GM23338 (cell line): ENCODE measurements around the gene HPS4. TPM values are rescaled to one million over a fixed set of nuclear protein-coding genes. Genes with fewer than 3 reads are reported as not detected.

Experiments
- ATAC-seq: fragments of 200-7000 bp; cut with Tn5 transposase; 3 replicates; pipeline ENCODE4 v1.9.1; 2020
- DNase-seq: peaks from one replicate; pipeline ENCODE4 v3.0.0-alpha.2; 2015; ENCODE audit warnings: low spot score
- H2AFZ ChIP-seq: fragments of 200-600 bp; sonication (generic); 2 replicates; pipeline ENCODE4 v1.8.0; 2016; ENCODE audit warnings: antibody characterized with exemption, mild to moderate bottlenecking, moderate library complexity
- H3F3A ChIP-seq: fragments of 200-600 bp; sonication (generic); replicated peaks from 2 replicates; pipeline ENCODE4 v1.8.0; 2017; ENCODE audit warnings: antibody characterized with exemption, mixed run types, low read depth
- H3K27ac ChIP-seq: fragments of 200-600 bp; sonication (generic); 2 replicates; pipeline ENCODE4 v1.6.1; 2016; ENCODE audit warnings: low read depth
- H3K27me3 ChIP-seq: fragments of 200-600 bp; sonication (generic); 2 replicates; pipeline ENCODE4 v1.8.0; 2016; ENCODE audit warnings: mild to moderate bottlenecking, mixed run types, moderate library complexity; ENCODE audit not compliant: insufficient read depth
- H3K36me3 ChIP-seq: fragments of 200-600 bp; sonication (generic); 2 replicates; pipeline ENCODE4 v1.8.0; 2016; ENCODE audit warnings: mild to moderate bottlenecking; ENCODE audit not compliant: insufficient read depth
- H3K4me1 ChIP-seq: fragments of 200-600 bp; sonication (generic); 2 replicates; pipeline ENCODE4 v1.8.0; 2016; ENCODE audit warnings: mild to moderate bottlenecking, moderate library complexity; ENCODE audit not compliant: insufficient read depth
- H3K4me2 ChIP-seq: fragments of 200-600 bp; sonication (generic); 2 replicates; pipeline ENCODE4 v1.7.1; 2017; ENCODE audit warnings: mixed run types
- H3K4me3 ChIP-seq: fragments of 200-600 bp; sonication (generic); 2 replicates; pipeline ENCODE4 v1.6.1; 2016; ENCODE audit warnings: mixed run types
- H3K79me2 ChIP-seq: fragments of 200-600 bp; sonication (generic); replicated peaks from 2 replicates; pipeline ENCODE4 v1.8.0; 2017; ENCODE audit warnings: mild to moderate bottlenecking; ENCODE audit not compliant: insufficient read depth
- H3K9me2 ChIP-seq: fragments of 200-600 bp; sonication (generic); 2 replicates; pipeline ENCODE4 v1.8.0; 2017; ENCODE audit not compliant: insufficient read depth
- H4K20me1 ChIP-seq: fragments of 200-600 bp; sonication (generic); replicated peaks from 2 replicates; pipeline ENCODE4 v1.8.0; 2017; ENCODE audit warnings: mild to moderate bottlenecking; ENCODE audit not compliant: insufficient read depth
- H3K27ac Mint-ChIP-seq: 2 replicates; pipeline ENCODE4 v1.8.0; 2020; ENCODE audit warnings: inconsistent platforms, mild to moderate bottlenecking, moderate library complexity, mixed read lengths
- H3K27me3 Mint-ChIP-seq: 3 replicates; pipeline ENCODE4 v1.8.0; 2022; ENCODE audit warnings: low read depth, mild to moderate bottlenecking, moderate library complexity, mixed read lengths, inconsistent platforms; ENCODE audit not compliant: insufficient read depth, poor library complexity
- H3K36me3 Mint-ChIP-seq: 3 replicates; pipeline ENCODE4 v1.8.0; 2021; ENCODE audit warnings: low read depth, mild to moderate bottlenecking, inconsistent platforms, moderate library complexity, mixed read lengths
- H3K4me1 Mint-ChIP-seq: 3 replicates; pipeline ENCODE4 v1.8.0; 2020; ENCODE audit warnings: mild to moderate bottlenecking, inconsistent platforms, mixed read lengths
- H3K4me3 Mint-ChIP-seq: 3 replicates; pipeline ENCODE4 v1.8.0; 2021; ENCODE audit warnings: moderate library complexity, mild to moderate bottlenecking, inconsistent platforms, mixed read lengths
- H3K9me3 Mint-ChIP-seq: 3 replicates; pipeline ENCODE4 v1.8.0; 2020; ENCODE audit warnings: moderate library complexity, mild to moderate bottlenecking, inconsistent platforms, mixed read lengths
- CREB1 ChIP-seq: fragments of 250-450 bp; sonication (Bioruptor Pico); IDR thresholded peaks from 2 replicates; pipeline ENCODE4 v1.5.0; 2020; ENCODE audit warnings: low read depth, mild to moderate bottlenecking, moderate library complexity
- CTCF ChIP-seq, 2 experiments: fragments of 200-600 bp in 1 of 2; sonication (generic) in 1 of 2; conservative IDR thresholded peaks; 2 replicates each; pipeline versions ENCODE4 v1.5.1 to v1.6.1; 2016 to 2017; ENCODE audit warnings: antibody characterized with exemption in 2 of 2, low read depth in 2 of 2, mild to moderate bottlenecking in 2 of 2, moderate library complexity in 1 of 2
- EZH2 ChIP-seq: fragments of 200-600 bp; sonication (generic); IDR thresholded peaks from one replicate; pipeline ENCODE4 v1.8.0; 2017; ENCODE audit warnings: antibody characterized with exemption, mild to moderate bottlenecking, low read depth; ENCODE audit not compliant: unreplicated experiment
- EZH2phosphoT487 ChIP-seq: fragments of 200-600 bp; sonication (generic); IDR thresholded peaks from one replicate; pipeline ENCODE4 v1.8.1; 2018; ENCODE audit warnings: antibody characterized with exemption; ENCODE audit not compliant: unreplicated experiment
- JUNB ChIP-seq: IDR thresholded peaks from one replicate; pipeline ENCODE4 v1.6.1; 2016; ENCODE audit warnings: antibody characterized with exemption; ENCODE audit not compliant: unreplicated experiment
- NANOG ChIP-seq: IDR thresholded peaks from 2 replicates; pipeline ENCODE4 v1.6.1; 2016; ENCODE audit warnings: antibody characterized with exemption, borderline replicate concordance
- POLR2AphosphoS5 ChIP-seq: IDR thresholded peaks from 2 replicates; pipeline ENCODE4 v1.6.1; 2016; ENCODE audit warnings: antibody characterized with exemption, low read depth
- REST ChIP-seq: IDR thresholded peaks from one replicate; pipeline ENCODE4 v1.6.1; 2018; ENCODE audit warnings: antibody characterized with exemption; ENCODE audit not compliant: unreplicated experiment
- STAT1 ChIP-seq: IDR thresholded peaks from one replicate; pipeline ENCODE4 v1.6.1; 2016; ENCODE audit warnings: antibody characterized with exemption; ENCODE audit not compliant: unreplicated experiment
- ZNF114 ChIP-seq: fragments of 250-450 bp; sonication (Bioruptor Pico); IDR thresholded peaks from 2 replicates; pipeline ENCODE4 v1.5.0; 2020; ENCODE audit warnings: mild to moderate bottlenecking, moderate library complexity
- ZNF331 ChIP-seq: fragments of 250-450 bp; sonication (Bioruptor Pico); IDR thresholded peaks from 2 replicates; pipeline ENCODE4 v1.5.0; 2020; ENCODE audit warnings: low read depth, mild to moderate bottlenecking, moderate library complexity
- polyA plus RNA-seq: library from polyadenylated mRNA; unstranded; fragments of >200 nt; fragmentation: Nextera tagmentation; extraction: Ambion mirVana; gene quantifications from 2 replicates; pipeline ENCODE4 v1.2.1, GENCODE V29; 2016
- total RNA-seq: library from RNA; depleted of rRNA; stranded (reverse); fragments of >200 nt; shearing (Covaris generic); gene quantifications from 2 replicates; pipeline ENCODE4 v1.2.3, GENCODE V29; 2014
- TF ChIP-seq, protein P1 (sequence below): IDR thresholded peaks from 2 replicates; pipeline ENCODE4 v1.6.1; 2016; ENCODE audit warnings: antibody characterized with exemption

HPS4 gene
- total and polyA plus RNA-seq, 2 experiments from 2014 or later: 20.3 to 49.4 TPM

DNA sequence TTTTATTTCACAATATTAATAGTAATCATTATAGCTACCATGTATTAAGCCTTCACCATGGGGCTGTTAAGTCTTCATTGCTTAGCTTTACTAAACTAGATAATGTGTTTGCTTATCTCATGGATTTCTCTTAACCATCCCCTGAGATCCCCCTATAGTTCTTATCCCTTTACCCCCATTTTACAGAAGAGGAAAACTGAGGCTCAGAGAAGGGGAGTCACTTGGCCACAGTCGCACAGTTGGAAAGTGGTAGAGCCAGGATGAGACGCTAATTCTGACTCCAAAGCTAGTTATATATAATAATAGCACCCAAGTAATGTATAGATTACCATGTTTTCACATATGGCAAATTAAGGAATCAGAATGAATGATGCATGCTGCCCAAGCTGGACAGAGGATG is 38.4 kb upstream of the HPS4 start (continued):
- no peak for TF ChIP-seq STAT1
- no peak for TF ChIP-seq EZH2
- TF ChIP-seq CREB1: no peak
- TF ChIP-seq NANOG: no peak

GRCh38 chr22:26517429-26517828 is 33.8 kb upstream of the HPS4 start:
- no peak for DNase-seq
- ATAC-seq: no peak
- no peaks in the 10 kb centered on the region for H3K9me3 Mint-ChIP-seq
- Histone ChIP-seq H3F3A (peaks cover 3% of the 10 kb centered on the region; the same call in 1 of the 2 replicates), H3K4me2 (no peak overlapping the region), H3K4me3 (no peak overlapping the region), H3K27me3 (no peaks in the 10 kb centered on the region), H4K20me1 (no peaks in the 10 kb centered on the region), H3K9me2 (no peaks in the 10 kb centered on the region), H3K4me1 (0 out of 2 replicates have a peak, but pooled peaks cover 6% of the 10 kb centered on the region), H3K27ac (no peak overlapping the region), H3K79me2 (peaks cover 13% of the 10 kb centered on the region), H3K36me3 (no peaks in the 10 kb centered on the region), H2AFZ (no peak overlapping the region)
- H3K27me3 Mint-ChIP-seq: peaks cover 2% of the 10 kb centered on the region
- no peak for TF ChIP-seq EZH2
- no peak for TF ChIP-seq JUNB
- TF ChIP-seq CREB1: no peak
- TF ChIP-seq STAT1: no peak
- TF ChIP-seq CTCF (conservative IDR thresholded peaks at IDR 0.05; ENCODE audit: low read depth in 2 of 2): no peak
- H3K27ac Mint-ChIP-seq: no peak overlapping the region
- H3K4me3 Mint-ChIP-seq: no peak overlapping the region
- H3K4me1 Mint-ChIP-seq: peaks cover 7% of the 10 kb centered on the region
- no peaks in the 10 kb centered on the region for H3K36me3 Mint-ChIP-seq

DNA sequence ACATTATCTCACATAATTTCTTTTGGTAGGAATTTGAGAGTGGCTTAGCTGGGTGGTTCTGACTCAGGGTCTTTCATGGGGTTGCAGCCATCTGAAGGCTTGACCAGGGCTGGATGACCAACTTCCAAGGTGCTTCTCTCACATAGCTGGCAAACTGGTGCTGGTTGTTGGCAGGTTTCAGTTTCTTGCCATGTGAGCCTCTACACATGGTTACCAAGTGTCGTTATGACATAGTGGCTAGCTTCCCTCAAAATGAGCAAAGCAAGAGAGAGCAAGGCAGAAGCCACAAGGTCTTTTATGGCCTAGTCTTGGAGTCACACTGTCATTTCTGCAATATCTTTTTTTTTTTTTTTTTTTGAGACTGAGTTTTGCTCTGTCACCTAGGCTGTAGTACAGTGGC is 32.9 kb upstream of the HPS4 start:
- Histone ChIP-seq H3K27ac (no peak overlapping the region), H3K4me1 (peaks cover 8% of the 10 kb centered on the region), H3K4me2 (no peak overlapping the region), H2AFZ (no peak overlapping the region), H3K79me2 (peaks cover 19% of the 10 kb centered on the region), H3K4me3 (no peak overlapping the region), H3K9me2 (no peaks in the 10 kb centered on the region), H3K36me3 (no peaks in the 10 kb centered on the region), H3F3A (0 out of 2 replicates have a peak, but pooled peaks cover 3% of the 10 kb centered on the region), H4K20me1 (no peaks in the 10 kb centered on the region; the same call in 1 of the 2 replicates), H3K27me3 (no peaks in the 10 kb centered on the region)
- H3K27ac Mint-ChIP-seq: no peak overlapping the region
- DNase-seq: no peak
- H3K9me3 Mint-ChIP-seq: no peaks in the 10 kb centered on the region
- H3K4me1 Mint-ChIP-seq: peaks cover 7% of the 10 kb centered on the region
- peaks cover 3% of the 10 kb centered on the region for H3K27me3 Mint-ChIP-seq
- H3K4me3 Mint-ChIP-seq: no peak overlapping the region
- ATAC-seq: no peak
- H3K36me3 Mint-ChIP-seq: no peaks in the 10 kb centered on the region
- TF ChIP-seq NANOG: no peak
- TF ChIP-seq POLR2AphosphoS5: no peak
- no peak for TF ChIP-seq STAT1
- no peak for TF ChIP-seq EZH2
- TF ChIP-seq ZNF331 (CRISPR knock-in tag): no peak
- no peak for TF ChIP-seq ZNF114
- TF ChIP-seq, protein P1, sequence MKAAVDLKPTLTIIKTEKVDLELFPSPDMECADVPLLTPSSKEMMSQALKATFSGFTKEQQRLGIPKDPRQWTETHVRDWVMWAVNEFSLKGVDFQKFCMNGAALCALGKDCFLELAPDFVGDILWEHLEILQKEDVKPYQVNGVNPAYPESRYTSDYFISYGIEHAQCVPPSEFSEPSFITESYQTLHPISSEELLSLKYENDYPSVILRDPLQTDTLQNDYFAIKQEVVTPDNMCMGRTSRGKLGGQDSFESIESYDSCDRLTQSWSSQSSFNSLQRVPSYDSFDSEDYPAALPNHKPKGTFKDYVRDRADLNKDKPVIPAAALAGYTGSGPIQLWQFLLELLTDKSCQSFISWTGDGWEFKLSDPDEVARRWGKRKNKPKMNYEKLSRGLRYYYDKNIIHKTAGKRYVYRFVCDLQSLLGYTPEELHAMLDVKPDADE: no peak
- no peak for TF ChIP-seq CREB1
- TF ChIP-seq CTCF (conservative IDR thresholded peaks at IDR 0.05; ENCODE audit: low read depth in 2 of 2): no peak
- no peak for TF ChIP-seq EZH2phosphoT487
- TF ChIP-seq REST: no peak
- no peak for TF ChIP-seq JUNB
